Thyroid gland (tissue), 4 donors: ENCODE data around the gene ADAMTS12. TPM values are rescaled to one million over a fixed set of nuclear protein-coding genes. Genes with fewer than 3 reads are reported as not detected.

Experiments used
- DNase-seq, 2 donors: peaks; one replicate each; pipeline ENCODE4 v3.0.0-alpha.2; 2019
- H3K27ac ChIP-seq, 3 donors: fragments of 200-600 bp; sonication (generic); 1 replicate in 2 of 3; 2 replicates in 1 of 3; pipeline ENCODE4 v1.5.1; 2016 to 2019; ENCODE audit warnings: mild to moderate bottlenecking in 1 of 3, moderate library complexity in 1 of 3
- H3K27me3 ChIP-seq: fragments of 200-600 bp; sonication (generic); one replicate; pipeline ENCODE4 v1.5.1; 2019
- H3K36me3 ChIP-seq, 2 donors: fragments of 200-600 bp; sonication (generic); one replicate each; pipeline ENCODE4 v1.5.1; 2016 to 2019
- H3K4me1 ChIP-seq, 2 donors: fragments of 200-600 bp; sonication (generic); one replicate each; pipeline ENCODE4 v1.5.1; 2017 to 2019
- H3K4me3 ChIP-seq, 3 donors: fragments of 200-600 bp; sonication (generic); replicated peaks in 1 of 3; 1 replicate in 2 of 3; 2 replicates in 1 of 3; pipeline ENCODE4 v1.5.1; 2016; ENCODE audit warnings: mild to moderate bottlenecking in 1 of 3
- H3K9me3 ChIP-seq: fragments of 200-600 bp; sonication (generic); one replicate; pipeline ENCODE4 v1.5.1; 2017
- CTCF ChIP-seq, 6 experiments: fragments of 200-600 bp in 3 of 6; fragments of 450-650 bp in 3 of 6; sonication (generic) in 3 of 6; IDR thresholded peaks; one replicate each; pipeline ENCODE4 v1.5.1; 2016 to 2019; ENCODE audit warnings: antibody characterized with exemption in 6 of 6, mild to moderate bottlenecking in 2 of 6, inconsistent platforms in 1 of 6, moderate library complexity in 1 of 6
- POLR2A ChIP-seq, 2 donors: fragments of 450-650 bp; IDR thresholded peaks; one replicate each; pipeline ENCODE4 v1.6.1; 2017; ENCODE audit warnings: antibody characterized with exemption in 2 of 2, mild to moderate bottlenecking in 2 of 2, moderate library complexity in 1 of 2
- WGBS, 2 donors: methylation state at CpG; one replicate each; pipeline ENCODE4 v1.1.5; 2017; 5-methylcytosine and 5-hydroxymethylcytosine counted together
- intact Hi-C: fragments of 100-400 bp; cut with DNase I; formaldehyde crosslinking; loops from one replicate; pipeline ENCODE4 v1.15.1; 2023
- total RNA-seq, 4 donors: library from RNA; depleted of rRNA; stranded (reverse); fragments of >200 nt; gene quantifications; one replicate each; pipeline ENCODE4 v1.2.3, GENCODE V29; 2016

ADAMTS12 gene
- total RNA-seq, 4 donors from 2014 or later, result 1.3 to 5.8 (median 2.3) TPM

- H3K27ac ChIP-seq, result no peak overlapping the region
- WGBS, 2 donors, result 90 to 100% methylated on average over 1 of the region's 1 CpG
- no peak for TF ChIP-seq POLR2A (IDR thresholded peaks at IDR 0.05)
- no peak for TF ChIP-seq CTCF (IDR thresholded peaks at IDR 0.05)
- H3K4me3 ChIP-seq, result no peak overlapping the region
- H3K36me3 ChIP-seq, result no peaks in the 10 kb centered on the region
- no peaks in the 10 kb centered on the region for H3K9me3 ChIP-seq
- no peaks in the 10 kb centered on the region for H3K4me1 ChIP-seq
- DNase-seq, result no peak
- H3K27me3 ChIP-seq, result no peaks in the 10 kb centered on the region
- intact Hi-C loops, result no loop called here
These were observed 172.0 kb downstream of the ADAMTS12 start for GRCh38 chr5:33719769-33720168.

GRCh38 chr5:33715661-33716060 is 176.1 kb downstream of the ADAMTS12 start:
- intact Hi-C loops, result no loop called here
- TF ChIP-seq POLR2A (IDR thresholded peaks at IDR 0.05) (no peak), CTCF (IDR thresholded peaks at IDR 0.05) (no peak)
- H3K4me3 ChIP-seq, result no peak overlapping the region
- H3K27me3 ChIP-seq, result no peaks in the 10 kb centered on the region
- H3K9me3 ChIP-seq, result no peaks in the 10 kb centered on the region
- no peaks in the 10 kb centered on the region for H3K36me3 ChIP-seq
- 62 to 74% methylated on average over 1 of the region's 1 CpG for WGBS, 2 donors
- H3K4me1 ChIP-seq, result no peaks in the 10 kb centered on the region
- DNase-seq, result no peak
- no peak overlapping the region for H3K27ac ChIP-seq

GRCh38 chr5:33713136-33713765 is 178.5 kb downstream of the ADAMTS12 start:
- H3K27ac ChIP-seq, result no peak overlapping the region
- H3K9me3 ChIP-seq, result no peaks in the 10 kb centered on the region
- no peak for TF ChIP-seq POLR2A (IDR thresholded peaks at IDR 0.05)
- no peak for TF ChIP-seq CTCF (IDR thresholded peaks at IDR 0.05)
- no peaks in the 10 kb centered on the region for H3K4me1 ChIP-seq
- H3K36me3 ChIP-seq, result no peaks in the 10 kb centered on the region
- intact Hi-C loops, result no loop called here
- 42 to 58% methylated on average over 2 of the region's 2 CpGs for WGBS, 2 donors
- H3K27me3 ChIP-seq, result no peaks in the 10 kb centered on the region
- no peak for DNase-seq
- no peak overlapping the region for H3K4me3 ChIP-seq

- no peak overlapping the region for H3K4me3 ChIP-seq
These were observed 179.1 kb downstream of the ADAMTS12 start for GRCh38 chr5:33712664-33713063.

More at GRCh38 chr5:33712664-33713063, 179.1 kb downstream of the ADAMTS12 start:
- Histone ChIP-seq H3K27me3 (no peaks in the 10 kb centered on the region), H3K9me3 (no peaks in the 10 kb centered on the region), H3K27ac (no peak overlapping the region), H3K36me3 (no peaks in the 10 kb centered on the region), H3K4me1 (no peaks in the 10 kb centered on the region)
- DNase-seq, result no peak
- TF ChIP-seq CTCF (IDR thresholded peaks at IDR 0.05) (no peak), POLR2A (IDR thresholded peaks at IDR 0.05) (no peak)
- intact Hi-C loops, result no loop called here
